K562 (cell line): ENCODE measurements around the gene SLC16A5.

Experiments used
- BRF2 ChIP-seq: IDR thresholded peaks from 3 replicates; pipeline ENCODE4 v1.6.1; 2011; ENCODE audit warnings: borderline replicate concordance, mild to moderate bottlenecking; ENCODE audit not compliant: insufficient read length, insufficient read depth
- KLF6 ChIP-seq: fragments of 250-450 bp; sonication (Bioruptor Pico); IDR thresholded peaks from 2 replicates; pipeline ENCODE4 v1.4.0; 2020; ENCODE audit warnings: mild to moderate bottlenecking, moderate library complexity, borderline replicate concordance
- POLR2A ChIP-seq: fragments of 450-650 bp; conservative IDR thresholded peaks from 2 replicates; pipeline ENCODE4 v1.6.1; 2016
- REST ChIP-seq, 2 experiments: fragments of 450-650 bp; formaldehyde crosslinking in 1 of 2; IDR thresholded peaks; 2 replicates each; pipeline versions ENCODE4 v1.4.0 to v1.6.1; 2014 to 2020; ENCODE audit warnings: mild to moderate bottlenecking in 2 of 2, borderline replicate concordance in 1 of 2, low read depth in 1 of 2

- TF ChIP-seq BRF2 (no peak), REST (IDR thresholded peaks at IDR 0.05; ENCODE audit: borderline replicate concordance) (peak; percentile 65; the same call in 1 of the 2 replicates), REST (CRISPR knock-in tag; IDR thresholded peaks at IDR 0.05; ENCODE audit: low read depth) (no peak), POLR2A (no peak), KLF6 (CRISPR knock-in tag) (no peak)
Observed at GRCh38 chr17:75059369-75060345, 28.1 kb upstream of the SLC16A5 start.
